PFSK-1 (cell line): Measurements from ENCODE around the gene PARD6A.

ENCODE experiments used
- FOXP2 ChIP-seq: optimal IDR thresholded peaks from 2 replicates; pipeline ENCODE3; 2011; ENCODE audit warnings: borderline replicate concordance, control low read depth, inconsistent platforms; ENCODE audit not compliant: insufficient read depth; ENCODE audit errors: extremely low read length, extremely low read depth
- POLR2AphosphoS5 ChIP-seq: IDR thresholded peaks from 2 replicates; pipeline ENCODE4 v1.6.1; 2012; ENCODE audit warnings: low read depth, mild to moderate bottlenecking, control low read depth, low read length, moderate library complexity
- REST ChIP-seq, 2 experiments: IDR thresholded peaks; 2 replicates each; pipeline versions ENCODE4 v1.6.1 to v1.8.0; 2011 to 2012; ENCODE audit warnings: low read depth in 2 of 2, low read length in 2 of 2, control low read depth in 1 of 2, inconsistent platforms in 1 of 2, mild to moderate bottlenecking in 1 of 2, moderate library complexity in 1 of 2; ENCODE audit not compliant: insufficient read depth in 1 of 2
- SIN3A ChIP-seq: IDR thresholded peaks from 2 replicates; pipeline ENCODE4 v1.6.1; 2012; ENCODE audit warnings: mild to moderate bottlenecking, low read length, moderate library complexity, borderline replicate concordance; ENCODE audit not compliant: insufficient read depth
- TAF1 ChIP-seq: IDR thresholded peaks from 2 replicates; pipeline ENCODE4 v1.6.1; 2012; ENCODE audit warnings: low read length, control low read depth, borderline replicate concordance; ENCODE audit not compliant: insufficient read depth

Gene PARD6A

GRCh38 chr16:67661886-67662652, 1.3 kb downstream of the PARD6A start:
- TF ChIP-seq POLR2AphosphoS5 (no peak), REST (IDR thresholded peaks at IDR 0.05; ENCODE audit: insufficient read depth in 1 of 2, low read depth in 2 of 2, low read length in 2 of 2) (no peak), SIN3A (no peak), TAF1 (no peak), FOXP2 (no peak)

- TF ChIP-seq TAF1 (no peak), POLR2AphosphoS5 (no peak), FOXP2 (no peak), SIN3A (no peak), REST (IDR thresholded peaks at IDR 0.05; ENCODE audit: insufficient read depth in 1 of 2, low read depth in 2 of 2, low read length in 2 of 2) (no peak)
Measured at GRCh38 chr16:67662653-67663010, 1.9 kb downstream of the PARD6A start.

- TF ChIP-seq TAF1 (no peak), SIN3A (no peak)
Measured at GRCh38 chr16:67663151-67663876, 2.6 kb downstream of the PARD6A start.

GRCh38 chr16:67663877-67664222, 3.1 kb downstream of the PARD6A start:
- TF ChIP-seq FOXP2 (no peak), POLR2AphosphoS5 (no peak), SIN3A (no peak), REST (IDR thresholded peaks at IDR 0.05; ENCODE audit: insufficient read depth in 1 of 2, low read depth in 2 of 2, low read length in 2 of 2) (no peak), TAF1 (no peak)

- TF ChIP-seq TAF1, result no peak
- no peak for TF ChIP-seq SIN3A
- TF ChIP-seq FOXP2, result no peak
- TF ChIP-seq REST (IDR thresholded peaks at IDR 0.05; ENCODE audit: insufficient read depth in 1 of 2, low read depth in 2 of 2, low read length in 2 of 2), result no peak
- TF ChIP-seq POLR2AphosphoS5, result no peak
Measured at GRCh38 chr16:67664258-67664657, 3.5 kb downstream of the PARD6A start.
